Raji (cell line): ENCODE data around the gene NRP1.

Source experiments
- POLR2A ChIP-seq: IDR thresholded peaks from 2 replicates; pipeline ENCODE4 v1.6.1; 2011; ENCODE audit warnings: low read depth, low read length, control low read depth; ENCODE audit not compliant: insufficient read depth

NRP1 gene

DNA sequence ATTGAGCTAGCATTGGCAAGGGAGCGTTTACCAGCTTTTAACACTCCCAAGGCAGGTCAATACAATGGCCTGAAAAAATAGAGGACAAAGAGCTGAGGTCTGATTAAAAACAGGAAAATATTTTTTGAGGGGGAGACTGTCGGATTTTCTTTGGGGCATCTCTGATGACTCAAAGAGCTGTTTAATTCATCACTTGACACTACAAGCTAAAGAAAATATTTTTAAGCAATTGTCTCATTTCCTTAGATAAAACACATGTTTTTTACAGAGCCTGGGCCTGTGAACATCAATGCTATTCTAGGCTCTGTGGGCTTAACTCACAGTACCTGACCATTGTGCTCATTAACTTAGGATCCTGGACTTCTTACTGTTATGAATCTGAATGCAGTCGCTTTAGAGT lies 100.8 kb downstream of the NRP1 start:
- no peak for TF ChIP-seq POLR2A

GRCh38 chr10:33233221-33233620 lies 101.2 kb downstream of the NRP1 start:
- TF ChIP-seq POLR2A, result no peak

- no peak for TF ChIP-seq POLR2A
Measured at GRCh38 chr10:33231621-33232350, 102.7 kb downstream of the NRP1 start.

DNA sequence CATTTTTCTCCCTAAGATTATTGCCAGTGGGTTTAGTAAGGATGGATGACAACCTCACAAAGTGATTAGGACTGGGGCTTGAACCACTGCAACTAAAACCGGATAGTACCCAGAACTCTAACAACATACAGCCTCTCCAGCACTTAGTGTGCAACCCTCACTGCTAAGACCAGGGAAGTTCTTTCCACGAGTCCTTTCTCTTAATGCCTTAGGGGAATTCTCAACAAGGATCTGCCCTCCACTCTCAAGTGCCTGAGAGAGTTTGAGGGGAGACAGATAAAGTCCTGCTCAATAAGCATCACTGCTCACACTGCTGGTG lies 104.6 kb downstream of the NRP1 start:
- no peak for TF ChIP-seq POLR2A

- no peak for TF ChIP-seq POLR2A
Measured at GRCh38 chr10:33229252-33229948, 105.1 kb downstream of the NRP1 start.

- TF ChIP-seq POLR2A, result no peak
Measured at GRCh38 chr10:33228426-33228825, 106.0 kb downstream of the NRP1 start.

- no peak for TF ChIP-seq POLR2A
Measured at GRCh38 chr10:33227489-33227888, 107.0 kb downstream of the NRP1 start.

DNA sequence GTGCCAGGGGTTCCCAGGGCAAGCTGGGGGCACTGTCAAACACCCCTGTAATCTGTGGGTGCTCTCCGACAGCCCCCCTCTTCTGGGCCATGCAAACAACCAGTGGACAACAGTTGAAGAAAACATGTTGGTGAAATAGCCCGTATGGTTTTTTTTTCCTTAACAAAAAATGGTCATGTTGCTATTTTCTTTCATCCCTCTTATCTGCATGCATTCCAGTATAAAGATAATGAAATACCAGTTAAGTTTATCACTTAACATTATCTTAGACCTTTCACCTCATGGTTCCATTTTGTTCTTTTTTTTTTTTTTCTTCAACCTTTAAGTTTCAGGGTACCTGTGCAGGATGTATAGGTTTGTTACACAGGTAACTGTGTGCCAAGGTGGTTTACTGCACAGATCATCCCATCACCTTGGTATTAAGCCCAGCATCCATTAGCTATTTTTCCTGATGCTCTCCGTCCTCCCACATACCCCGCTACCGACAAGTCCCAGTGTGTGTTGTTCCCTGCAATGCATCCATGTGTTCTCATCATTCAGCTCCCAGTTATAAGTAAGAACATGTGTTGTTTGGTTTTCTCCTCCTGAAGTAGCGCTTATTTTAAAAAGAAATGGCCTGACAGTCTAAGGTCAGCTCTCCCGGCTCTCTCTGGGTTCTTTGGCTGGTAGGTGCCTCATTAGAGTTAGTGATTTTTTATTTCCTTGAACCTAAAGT lies 110.1 kb downstream of the NRP1 start:
- no peak for TF ChIP-seq POLR2A

DNA sequence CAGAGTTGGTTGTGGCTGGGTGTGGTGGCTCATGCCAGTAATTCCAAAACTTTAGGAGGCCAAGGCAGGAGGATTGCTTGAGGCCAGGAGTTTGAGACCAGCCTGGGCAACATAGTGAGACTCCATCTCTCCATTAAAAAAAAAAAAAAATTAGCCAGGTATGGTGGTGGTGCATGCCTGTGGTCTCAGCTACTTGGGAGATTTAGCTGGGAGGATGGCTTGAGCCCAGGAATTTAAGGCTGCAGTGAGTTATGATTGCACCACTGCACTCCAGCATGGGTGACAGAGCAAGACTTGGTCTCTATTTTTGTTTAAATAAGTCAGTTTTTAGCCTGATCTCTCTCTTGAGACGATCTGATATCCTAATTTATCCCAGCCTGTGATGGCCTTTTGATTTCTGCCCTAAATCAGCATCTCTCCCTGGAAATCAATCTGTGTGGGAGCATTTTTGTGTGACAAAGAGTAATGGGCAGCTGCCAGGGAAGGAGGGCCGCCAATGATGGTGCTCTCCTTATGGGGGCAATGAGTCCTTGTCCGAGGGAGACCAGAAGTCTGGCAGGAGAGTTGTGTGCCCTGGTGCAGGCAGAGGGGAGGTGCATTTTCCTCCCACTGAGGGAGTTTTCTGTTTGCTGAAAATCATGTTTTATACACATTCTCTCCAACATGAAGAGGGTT lies 111.0 kb downstream of the NRP1 start:
- TF ChIP-seq POLR2A, result no peak

DNA sequence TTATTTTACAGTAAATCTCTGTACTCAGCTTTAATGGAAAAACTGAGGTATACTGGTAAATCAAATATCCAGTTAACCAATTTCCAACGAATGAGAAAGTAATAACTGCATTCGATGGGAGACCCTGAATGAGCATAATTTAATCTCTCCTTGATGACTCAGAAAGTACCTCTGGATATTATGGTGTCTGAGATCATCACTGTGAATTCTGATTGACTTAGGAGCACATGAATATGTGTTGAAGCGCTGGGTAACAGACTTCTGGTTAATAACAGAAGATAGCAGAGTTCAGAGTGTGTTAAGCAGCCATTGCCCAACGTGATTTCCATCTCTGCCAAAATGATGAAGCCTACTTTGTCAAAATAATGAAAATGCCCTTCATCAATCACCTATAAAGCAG lies 116.6 kb downstream of the NRP1 start:
- no peak for TF ChIP-seq POLR2A

GRCh38 chr10:33216661-33217427 lies 117.6 kb downstream of the NRP1 start:
- no peak for TF ChIP-seq POLR2A

- no peak for TF ChIP-seq POLR2A
Measured at GRCh38 chr10:33215635-33216034, 118.8 kb downstream of the NRP1 start.

DNA sequence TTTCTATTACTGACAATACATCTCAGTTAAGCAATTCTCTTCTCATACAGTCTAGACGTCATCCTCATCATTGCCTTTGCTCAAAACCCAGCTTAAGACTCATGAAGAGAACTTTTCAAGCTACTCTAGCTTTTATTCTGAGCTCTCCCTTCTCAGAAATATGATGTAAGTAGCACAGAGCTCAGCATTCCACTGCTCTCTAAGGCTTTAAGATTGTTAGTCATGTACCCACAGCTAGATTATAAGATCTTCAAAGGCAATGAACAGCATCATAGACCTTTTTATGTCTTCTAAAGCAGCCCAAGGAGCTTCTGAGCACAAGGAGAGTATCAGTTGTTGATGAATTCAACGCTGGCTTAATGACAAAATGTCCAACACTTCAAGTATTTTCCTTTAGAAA lies 119.3 kb downstream of the NRP1 start:
- TF ChIP-seq POLR2A, result no peak

DNA sequence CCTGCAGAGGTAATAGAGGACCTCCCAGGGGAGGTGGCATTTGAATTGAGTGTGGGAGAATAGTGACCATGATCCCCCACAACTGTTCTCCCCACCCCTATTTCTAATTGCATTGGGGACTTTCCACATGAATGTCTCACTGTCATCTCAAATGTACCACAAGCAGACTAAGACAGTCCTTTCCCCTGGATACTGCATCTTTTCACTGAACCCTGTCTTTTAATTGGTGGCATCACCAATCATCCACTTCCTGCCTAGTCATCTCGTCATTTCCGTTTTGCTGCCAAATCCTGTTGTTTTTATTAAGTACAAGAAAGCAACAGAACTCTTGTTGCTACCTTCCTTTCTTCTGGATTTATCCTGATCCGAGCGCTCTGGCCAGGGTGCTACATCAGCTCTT lies 120.3 kb downstream of the NRP1 start:
- TF ChIP-seq POLR2A, result no peak

DNA sequence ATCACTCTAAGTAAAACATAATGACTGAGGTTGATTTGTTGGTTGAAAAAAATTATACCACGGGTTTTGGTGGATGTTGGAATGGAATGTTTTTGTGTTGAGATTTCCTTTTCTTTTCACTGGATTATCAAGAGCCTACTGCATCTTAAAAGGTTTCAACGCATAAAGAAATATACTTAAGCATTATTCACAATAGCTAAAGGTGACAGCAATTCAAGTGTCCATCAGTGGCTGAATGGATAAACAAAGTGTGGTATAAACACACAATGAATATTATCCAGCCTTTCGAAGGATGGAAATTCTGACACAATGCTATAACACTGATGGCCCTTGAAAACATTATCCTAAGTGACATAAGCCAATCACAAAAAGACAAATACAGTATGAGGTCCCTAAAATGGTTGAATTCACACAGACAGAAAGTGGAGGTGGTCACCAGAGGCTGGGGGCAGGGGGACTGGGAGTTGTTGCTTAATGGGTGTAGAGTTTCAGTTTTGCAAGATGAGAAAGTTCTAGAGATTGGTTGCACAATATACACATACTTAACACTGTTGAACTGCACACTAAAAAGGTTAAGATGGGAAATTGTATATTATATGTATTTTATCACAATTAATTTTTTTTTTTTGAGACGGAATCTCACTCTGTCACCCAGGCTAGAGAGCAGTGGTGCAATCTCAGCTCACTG lies 122.3 kb downstream of the NRP1 start:
- no peak for TF ChIP-seq POLR2A
